ENCODE results near the gene PLCB1. TPM values are rescaled to one million over a fixed set of nuclear protein-coding genes. Genes with fewer than 3 reads are reported as not detected.

Gene PLCB1
- total and polyA plus RNA-seq, 2 experiments from 2014 or later: 6.7 to 20.5 TPM

GRCh38 chr20:8621001-8621400 lies 488.9 kb downstream of the PLCB1 start:
- Histone ChIP-seq H3K79me2 (no peaks in the 10 kb centered on the region), H3K36me3 (replicated peaks; ENCODE audit: insufficient read depth, low read depth) (no peaks in the 10 kb centered on the region), H3K9me2 (replicated peaks; ENCODE audit: insufficient read depth) (no peaks in the 10 kb centered on the region), H3K27ac (no peak overlapping the region), H3K4me1 (ENCODE audit: insufficient read depth) (no peaks in the 10 kb centered on the region), H4K20me1 (ENCODE audit: insufficient read depth, poor library complexity, severe bottlenecking) (no peaks in the 10 kb centered on the region), H3K9me3 (ENCODE audit: low read depth) (no peaks in the 10 kb centered on the region), H3K27me3 (no peaks in the 10 kb centered on the region), H2AFZ (no peak overlapping the region), H3K4me3 (no peak overlapping the region), H3K4me2 (no peak overlapping the region)
- DNase-seq (ENCODE audit: low spot score): no peak
- WGBS (ENCODE audit: low lambda C conversion rate, missing lambda C conversion rate): 70% methylated on average over 3 of the region's 3 CpGs
- TF ChIP-seq EZH2 (IDR thresholded peaks at IDR 0.05; ENCODE audit: borderline replicate concordance) (no peak), CTCF (IDR thresholded peaks at IDR 0.05; ENCODE audit: poor library complexity) (no peak), EZH2phosphoT487 (IDR thresholded peaks at IDR 0.05; ENCODE audit: low read depth, severe bottlenecking, unreplicated experiment) (no peak)

GRCh38 chr20:8624046-8624445 lies 492.0 kb downstream of the PLCB1 start:
- no peaks in the 10 kb centered on the region for H3K4me1 ChIP-seq (ENCODE audit: insufficient read depth)
- no peak overlapping the region for H3K4me2 ChIP-seq
- no peaks in the 10 kb centered on the region for H4K20me1 ChIP-seq (ENCODE audit: insufficient read depth, poor library complexity, severe bottlenecking)
- no peaks in the 10 kb centered on the region for H3K9me3 ChIP-seq (ENCODE audit: low read depth)
- no peaks in the 10 kb centered on the region for H3K9me2 ChIP-seq (replicated peaks; ENCODE audit: insufficient read depth)
- H3K27me3 ChIP-seq: no peaks in the 10 kb centered on the region
- no peak for DNase-seq (ENCODE audit: low spot score)
- H2AFZ ChIP-seq: no peak overlapping the region
- WGBS (ENCODE audit: low lambda C conversion rate, missing lambda C conversion rate): 84% methylated on average over 3 of the region's 3 CpGs
- no peaks in the 10 kb centered on the region for H3K79me2 ChIP-seq
- no peak overlapping the region for H3K4me3 ChIP-seq
- no peak overlapping the region for H3K27ac ChIP-seq
- H3K36me3 ChIP-seq (replicated peaks; ENCODE audit: insufficient read depth, low read depth): no peaks in the 10 kb centered on the region
- TF ChIP-seq EZH2 (IDR thresholded peaks at IDR 0.05; ENCODE audit: borderline replicate concordance) (no peak), CTCF (IDR thresholded peaks at IDR 0.05; ENCODE audit: poor library complexity) (no peak), EZH2phosphoT487 (IDR thresholded peaks at IDR 0.05; ENCODE audit: low read depth, severe bottlenecking, unreplicated experiment) (no peak)

- H3K27ac ChIP-seq: no peak overlapping the region
- H4K20me1 ChIP-seq (ENCODE audit: insufficient read depth, poor library complexity, severe bottlenecking): no peaks in the 10 kb centered on the region
- no peak overlapping the region for H3K4me2 ChIP-seq
- no peak overlapping the region for H2AFZ ChIP-seq
- H3K4me3 ChIP-seq: no peak overlapping the region
- H3K9me2 ChIP-seq (replicated peaks; ENCODE audit: insufficient read depth): no peaks in the 10 kb centered on the region
- no peaks in the 10 kb centered on the region for H3K36me3 ChIP-seq (replicated peaks; ENCODE audit: insufficient read depth, low read depth)
- TF ChIP-seq CTCF (IDR thresholded peaks at IDR 0.05; ENCODE audit: poor library complexity) (no peak), EZH2phosphoT487 (IDR thresholded peaks at IDR 0.05; ENCODE audit: low read depth, severe bottlenecking, unreplicated experiment) (no peak), EZH2 (IDR thresholded peaks at IDR 0.05; ENCODE audit: borderline replicate concordance) (no peak)
- no peak for DNase-seq (ENCODE audit: low spot score)
- H3K79me2 ChIP-seq: no peaks in the 10 kb centered on the region
- H3K27me3 ChIP-seq: no peaks in the 10 kb centered on the region
- H3K9me3 ChIP-seq (ENCODE audit: low read depth): no peaks in the 10 kb centered on the region
- no peaks in the 10 kb centered on the region for H3K4me1 ChIP-seq (ENCODE audit: insufficient read depth)
Measured at GRCh38 chr20:8624616-8625015, 492.6 kb downstream of the PLCB1 start.

Measured in hepatocyte (in vitro differentiated cells).